K562 (cell line): Measurements from ENCODE around the gene ANKRD23. TPM values are rescaled to one million over a fixed set of nuclear protein-coding genes. Genes with fewer than 3 reads are reported as not detected.

Experiments used
- BHLHE40 ChIP-seq: IDR thresholded peaks from 2 replicates; pipeline ENCODE4 v1.6.1; 2011; ENCODE audit warnings: low read length, improper control_type of control experiment
- CBX5 ChIP-seq: IDR thresholded peaks from 2 replicates; pipeline ENCODE4 v1.6.1; 2014; ENCODE audit warnings: low read depth, borderline replicate concordance
- HMG20B ChIP-seq: fragments of 250-450 bp; sonication (Bioruptor Pico); IDR thresholded peaks from 2 replicates; pipeline ENCODE4 v1.5.0; 2021; ENCODE audit warnings: mild to moderate bottlenecking
- HNRNPUL1 ChIP-seq: fragments of 200-400 bp; formaldehyde crosslinking; IDR thresholded peaks from 2 replicates; pipeline ENCODE4 v1.6.1; 2017; ENCODE audit warnings: low read length
- MAZ ChIP-seq, 2 experiments: fragments of 450-650 bp in 1 of 2; sonication (generic) in 1 of 2; formaldehyde crosslinking; IDR thresholded peaks in 1 of 2; conservative IDR thresholded peaks in 1 of 2; 2 replicates each; pipeline versions ENCODE4 v1.4.0 to v1.5.0; 2020; ENCODE audit warnings: mild to moderate bottlenecking in 1 of 2, missing genetic modification reagents in 1 of 2
- MTA3 ChIP-seq: fragments of 450-650 bp; formaldehyde crosslinking; IDR thresholded peaks from 2 replicates; pipeline ENCODE4 v1.6.1; 2017; ENCODE audit warnings: mild to moderate bottlenecking, borderline replicate concordance
- NONO ChIP-seq, 2 experiments: fragments of 200-400 bp in 1 of 2; fragments of 450-650 bp in 1 of 2; formaldehyde crosslinking in 1 of 2; IDR thresholded peaks; 2 replicates each; pipeline ENCODE4 v1.6.1; 2017; ENCODE audit warnings: low read depth in 2 of 2, mild to moderate bottlenecking in 2 of 2, moderate library complexity in 2 of 2, low read length in 1 of 2
- PCBP2 ChIP-seq: fragments of 200-400 bp; formaldehyde crosslinking; IDR thresholded peaks from 2 replicates; pipeline ENCODE4 v1.6.1; 2018; ENCODE audit warnings: low read length, low read depth, mild to moderate bottlenecking, moderate library complexity; ENCODE audit not compliant: poor library complexity, severe bottlenecking
- POLR2G ChIP-seq: fragments of 200-400 bp; formaldehyde crosslinking; IDR thresholded peaks from 2 replicates; pipeline ENCODE4 v1.6.1; 2017; ENCODE audit warnings: low read depth, mild to moderate bottlenecking, antibody characterized with exemption, low read length, moderate library complexity
- RFX1 ChIP-seq: fragments of 450-650 bp; IDR thresholded peaks from 2 replicates; pipeline ENCODE4 v1.6.1; 2016; ENCODE audit warnings: mild to moderate bottlenecking, moderate library complexity
- SLC30A9 ChIP-seq: fragments of 250-450 bp; sonication (Bioruptor Pico); IDR thresholded peaks from 2 replicates; pipeline ENCODE4 v1.8.0; 2022; ENCODE audit warnings: mild to moderate bottlenecking, moderate library complexity
- TAF15 ChIP-seq: fragments of 200-400 bp; formaldehyde crosslinking; IDR thresholded peaks from 2 replicates; pipeline ENCODE4 v1.6.1; 2017; ENCODE audit warnings: mild to moderate bottlenecking, low read depth, low read length, moderate library complexity
- THAP12 ChIP-seq: fragments of 250-450 bp; sonication (Bioruptor Pico); IDR thresholded peaks from 2 replicates; pipeline ENCODE4 v1.9.0; 2021; ENCODE audit warnings: mild to moderate bottlenecking, inconsistent platforms
- VEZF1 ChIP-seq: fragments of 200-800 bp; sonication (Bioruptor generic); IDR thresholded peaks from 2 replicates; pipeline ENCODE4 v1.6.1; 2017; ENCODE audit warnings: missing genetic modification characterization, missing compliant biosample characterization
- YY1 ChIP-seq, 3 experiments: IDR thresholded peaks; 2 replicates each; pipeline ENCODE4 v1.6.1; 2011; ENCODE audit warnings: low read length in 2 of 3, mild to moderate bottlenecking in 2 of 3, moderate library complexity in 2 of 3, borderline replicate concordance in 1 of 3, control low read depth in 1 of 3, low read depth in 1 of 3; ENCODE audit not compliant: insufficient read depth in 3 of 3, insufficient replicate concordance in 2 of 3, control insufficient read depth in 1 of 3, insufficient read length in 1 of 3; ENCODE audit errors: extremely low read depth in 1 of 3
- ZC3H11A ChIP-seq: IDR thresholded peaks from 2 replicates; pipeline ENCODE4 v1.6.1; 2012; ENCODE audit warnings: low read depth, low read length, improper control_type of control experiment
- ZFP91 ChIP-seq: sonication (generic); formaldehyde crosslinking; IDR thresholded peaks from 2 replicates; pipeline ENCODE4 v1.8.0; 2022; ENCODE audit warnings: mild to moderate bottlenecking, missing genetic modification reagents
- ZNF224 ChIP-seq: sonication (generic); formaldehyde crosslinking; IDR thresholded peaks from 2 replicates; pipeline ENCODE4 v1.8.0; 2022; ENCODE audit warnings: mild to moderate bottlenecking, missing genetic modification reagents
- ZNF436 ChIP-seq: fragments of 250-450, 450-650 bp; sonication (Bioruptor Pico); formaldehyde crosslinking; IDR thresholded peaks from 2 replicates; pipeline ENCODE4 v1.7.0; 2020; ENCODE audit warnings: mild to moderate bottlenecking
- polyA plus RNA-seq, 8 experiments: library from polyadenylated mRNA; depleted of rRNA in 4 of 8; stranded (reverse) in 5 of 8; unstranded in 3 of 8; fragments of >200 nt; fragmentation: Nextera tagmentation in 2 of 8; fragmentation: Illumina TruSeq in 1 of 8; extraction: Ambion mirVana in 2 of 8; extraction: Trizol in 1 of 8; gene quantifications; 2 replicates each; pipeline versions ENCODE4 v1.2.1 to v1.2.3, GENCODE V29; 2011 to 2014; ENCODE audit warnings: inconsistent platforms in 1 of 8, missing spikeins in 1 of 8
- total RNA-seq, 7 experiments: library from RNA; depleted of rRNA in 6 of 7; stranded (reverse); fragments of >200 nt in 6 of 7; fragmentation: Illumina TruSeq in 2 of 7; extraction: Trizol in 2 of 7; gene quantifications; 2 replicates each; pipeline versions ENCODE4 v1.2.1 to v1.2.3, GENCODE V29; 2011 to 2021; ENCODE audit warnings: low replicate concordance in 1 of 7

ANKRD23 gene
- total and polyA plus RNA-seq, 9 of the 15 experiments (the other 6 are each of a cell fraction or from before 2014, with no cell fraction given), result 0.32 to 4.8 (median 2.8) TPM

GRCh38 chr2:96857667-96858372, 14.0 kb upstream of the ANKRD23 start, which contains the start of gene ANKRD39 (continued):
- TF ChIP-seq NONO (IDR thresholded peaks at IDR 0.05; ENCODE audit: low read depth in 2 of 2, low read length in 1 of 2) (peak; percentile 41 to 49; a peak in 2 of 4 replicates), THAP12 (CRISPR knock-in tag) (peak; percentile 70), ZNF436 (0 out of 2 replicates have a peak, but pooled peaks have one; percentile 47), YY1 (IDR thresholded peaks at IDR 0.05; ENCODE audit: borderline replicate concordance in 1 of 3, control insufficient read depth in 1 of 3, extremely low read depth in 1 of 3, insufficient read depth in 3 of 3, insufficient read length in 1 of 3, insufficient replicate concordance in 2 of 3, low read depth in 1 of 3, low read length in 2 of 3) (peak; percentile 10 to 84 (median 81)), HNRNPUL1 (no peak), ZC3H11A (no peak), VEZF1 (peak; percentile 78), PCBP2 (no peak), POLR2G (peak; percentile 89), TAF15 (no peak), RFX1 (no peak), MTA3 (0 out of 2 replicates have a peak, but pooled peaks have one; percentile 73), ZFP91 (no peak), HMG20B (CRISPR knock-in tag) (no peak), CBX5 (0 out of 2 replicates have a peak, but pooled peaks have one; percentile 17), SLC30A9 (CRISPR knock-in tag) (no peak), MAZ (CRISPR knock-in tag; conservative IDR thresholded peaks at IDR 0.05 in 1 of 2, IDR thresholded peaks at IDR 0.05 in 1 of 2) (peak; percentile 70 to 82; a peak in 3 of 4 replicates), ZNF224 (CRISPR knock-in tag) (no peak), BHLHE40 (peak; percentile 42)
